Measurements from ENCODE around the gene NDUFV2.

NDUFV2 gene

GRCh38 chr18:9062418-9062751 lies 40.1 kb upstream of the NDUFV2 start:
- no peaks in the 10 kb centered on the region for H4K20me1 ChIP-seq (ENCODE audit: insufficient read depth, low read length)
- H3K4me2 ChIP-seq (ENCODE audit: low read length) = peak overlapping the region; percentile 41
- H3K9ac ChIP-seq (ENCODE audit: low read length) = peak overlapping the region; percentile 37
- no peaks in the 10 kb centered on the region for H3K79me2 ChIP-seq (ENCODE audit: insufficient read depth, low read length)
- no peaks in the 10 kb centered on the region for H3K27me3 ChIP-seq (ENCODE audit: insufficient read depth, low read length)
- H3K4me1 ChIP-seq (ENCODE audit: insufficient read depth, low read length, severe bottlenecking) = peaks cover 76% of the 10 kb centered on the region
- no peaks in the 10 kb centered on the region for H3K36me3 ChIP-seq (ENCODE audit: insufficient read depth, low read length)
- no peak overlapping the region for H2AFZ ChIP-seq (ENCODE audit: low read length)
- H3K27ac ChIP-seq (ENCODE audit: low read depth, low read length, poor library complexity, severe bottlenecking) = peak overlapping the region; percentile 95
- no peaks in the 10 kb centered on the region for H3K9me2 ChIP-seq (ENCODE audit: low read depth, low read length)
- H3F3A ChIP-seq (ENCODE audit: insufficient read depth, low read length) = no peaks in the 10 kb centered on the region
- H3K9me3 ChIP-seq (ENCODE audit: low read length) = no peaks in the 10 kb centered on the region
- TF ChIP-seq EZH2 (IDR thresholded peaks at IDR 0.05; ENCODE audit: borderline replicate concordance, low read length) (no peak), CTCF (IDR thresholded peaks at IDR 0.05; ENCODE audit: low read length) (no peak)
- no peak overlapping the region for H3K4me3 ChIP-seq (ENCODE audit: low read depth, low read length, poor library complexity, severe bottlenecking)

DNA sequence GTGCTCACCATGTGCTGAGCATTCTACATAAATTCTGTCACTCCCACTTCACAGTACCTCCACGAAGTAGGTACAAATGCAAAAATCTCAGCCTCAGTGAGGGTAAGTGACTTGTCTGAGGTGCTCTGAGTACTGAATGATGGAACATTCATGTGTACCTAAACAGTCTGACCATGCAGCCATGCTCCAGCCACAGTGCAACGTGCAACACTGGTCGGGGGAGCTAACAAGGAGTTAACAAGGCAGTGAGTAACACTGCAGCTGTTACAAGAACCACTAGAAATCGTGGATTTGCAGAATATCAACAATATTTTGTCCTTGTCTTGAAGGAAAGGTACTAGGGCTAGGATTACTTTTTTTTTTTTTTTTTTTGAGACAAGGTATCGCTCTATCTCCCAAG lies 36.6 kb upstream of the NDUFV2 start:
- no peaks in the 10 kb centered on the region for H3K9me2 ChIP-seq (ENCODE audit: low read depth, low read length)
- H3K4me1 ChIP-seq (ENCODE audit: insufficient read depth, low read length, severe bottlenecking) = peaks cover 91% of the 10 kb centered on the region
- peak overlapping the region; percentile 95 for H3K27ac ChIP-seq (ENCODE audit: low read depth, low read length, poor library complexity, severe bottlenecking)

GRCh38 chr18:9066358-9066757 lies 36.1 kb upstream of the NDUFV2 start:
- Histone ChIP-seq H3K27me3 (ENCODE audit: insufficient read depth, low read length) (no peaks in the 10 kb centered on the region), H3K4me1 (ENCODE audit: insufficient read depth, low read length, severe bottlenecking) (peaks cover 86% of the 10 kb centered on the region), H3K9me3 (ENCODE audit: low read length) (no peaks in the 10 kb centered on the region), H3K9me2 (ENCODE audit: low read depth, low read length) (no peaks in the 10 kb centered on the region), H3K4me2 (ENCODE audit: low read length) (peak overlapping the region; percentile 15), H3K36me3 (ENCODE audit: insufficient read depth, low read length) (no peaks in the 10 kb centered on the region), H4K20me1 (ENCODE audit: insufficient read depth, low read length) (no peaks in the 10 kb centered on the region), H3K9ac (ENCODE audit: low read length) (peak overlapping the region; percentile 29), H3K27ac (ENCODE audit: low read depth, low read length, poor library complexity, severe bottlenecking) (peak overlapping the region; percentile 95), H2AFZ (ENCODE audit: low read length) (no peak overlapping the region), H3K79me2 (ENCODE audit: insufficient read depth, low read length) (no peaks in the 10 kb centered on the region), H3F3A (ENCODE audit: insufficient read depth, low read length) (no peaks in the 10 kb centered on the region), H3K4me3 (ENCODE audit: low read depth, low read length, poor library complexity, severe bottlenecking) (no peak overlapping the region)
- TF ChIP-seq EZH2 (IDR thresholded peaks at IDR 0.05; ENCODE audit: borderline replicate concordance, low read length) (no peak), CTCF (IDR thresholded peaks at IDR 0.05; ENCODE audit: low read length) (no peak)

More for the DNA sequence above, 36.6 kb upstream of the NDUFV2 start:
- Histone ChIP-seq H3K9me3 (ENCODE audit: low read length) (no peaks in the 10 kb centered on the region), H3K36me3 (ENCODE audit: insufficient read depth, low read length) (no peaks in the 10 kb centered on the region), H3K4me2 (ENCODE audit: low read length) (peak overlapping the region; percentile 15), H3K9ac (ENCODE audit: low read length) (peak overlapping the region; percentile 29), H3K79me2 (ENCODE audit: insufficient read depth, low read length) (no peaks in the 10 kb centered on the region), H4K20me1 (ENCODE audit: insufficient read depth, low read length) (no peaks in the 10 kb centered on the region), H3K4me3 (ENCODE audit: low read depth, low read length, poor library complexity, severe bottlenecking) (no peak overlapping the region), H3F3A (ENCODE audit: insufficient read depth, low read length) (no peaks in the 10 kb centered on the region), H3K27me3 (ENCODE audit: insufficient read depth, low read length) (no peaks in the 10 kb centered on the region), H2AFZ (ENCODE audit: low read length) (no peak overlapping the region)
- TF ChIP-seq EZH2 (IDR thresholded peaks at IDR 0.05; ENCODE audit: borderline replicate concordance, low read length) (no peak), CTCF (IDR thresholded peaks at IDR 0.05; ENCODE audit: low read length) (no peak)

All from OCI-LY1 (cell line).